MG63 (cell line): Measurements from ENCODE around the gene GEMIN2. TPM values are rescaled to one million over a fixed set of nuclear protein-coding genes. Genes with fewer than 3 reads are reported as not detected.
"Not testable (repeated sequence)": the region's sequence is repeated elsewhere in the genome, so short reads cannot be mapped to it uniquely, and the experiment has no call there.

Source experiments
- DNase-seq: peaks from one replicate; pipeline ENCODE4 v3.0.0-alpha.2; 2020
- H3K27me3 ChIP-seq: fragments of 250-450 bp; sonication (Bioruptor Pico); 2 replicates; pipeline ENCODE4 v1.5.1; 2020; ENCODE audit warnings: mild to moderate bottlenecking, moderate library complexity
- H3K36me3 ChIP-seq: fragments of 250-450 bp; sonication (Bioruptor Pico); 2 replicates; pipeline ENCODE4 v1.5.1; 2020; ENCODE audit warnings: mild to moderate bottlenecking, moderate library complexity
- H3K4me3 ChIP-seq: fragments of 250-450 bp; sonication (Bioruptor Pico); 2 replicates; pipeline ENCODE4 v1.5.1; 2020; ENCODE audit warnings: mild to moderate bottlenecking, moderate library complexity
- H3K9me3 ChIP-seq: fragments of 250-450 bp; sonication (Bioruptor Pico); 2 replicates; pipeline ENCODE4 v1.5.1; 2020; ENCODE audit warnings: mild to moderate bottlenecking, moderate library complexity
- total RNA-seq: library from RNA; depleted of rRNA; stranded (reverse); fragments of >200 nt; shearing (Covaris generic); gene quantifications from 2 replicates; pipeline ENCODE4 v1.2.3, GENCODE V29; 2014; ENCODE audit warnings: low replicate concordance; rRNA removed

GEMIN2 gene
- total RNA-seq, 1 experiment from 2014 or later, result 33.7 TPM

- not testable (repeated sequence) for H3K4me3 ChIP-seq, H3K9me3 ChIP-seq, H3K27me3 ChIP-seq, DNase-seq
- H3K36me3 ChIP-seq, result peaks cover 65% of the 10 kb centered on the region
Observed at GRCh38 chr14:39183685-39184003, 69.5 kb downstream of the GEMIN2 start.

- Histone ChIP-seq H3K9me3 (no peaks in the 10 kb centered on the region), H3K4me3 (no peak overlapping the region), H3K27me3 (no peaks in the 10 kb centered on the region), H3K36me3 (peaks cover 54% of the 10 kb centered on the region)
- no peak for DNase-seq
Observed at GRCh38 chr14:39184628-39185255, 70.6 kb downstream of the GEMIN2 start.

- Histone ChIP-seq H3K36me3 (peaks cover 48% of the 10 kb centered on the region), H3K9me3 (no peaks in the 10 kb centered on the region), H3K27me3 (no peaks in the 10 kb centered on the region), H3K4me3 (no peak overlapping the region)
- DNase-seq, result no peak
Observed at GRCh38 chr14:39185256-39186049, 71.3 kb downstream of the GEMIN2 start.

Other genes starting within 250 kb of the GEMIN2 start
- gene SEC23A, start 11.1 kb upstream of the GEMIN2 start, total RNA-seq, result 86.8 and 125 TPM in 2 replicates
- 6.4 and 8.9 TPM in 2 replicates for gene TRAPPC6B, start 56.0 kb downstream of the GEMIN2 start, total RNA-seq
- 8.2 and 22.9 TPM in 2 replicates for gene PNN, start 60.9 kb downstream of the GEMIN2 start, total RNA-seq
- 6.3 and 8.6 TPM in 2 replicates for gene MIA2, start 119.6 kb downstream of the GEMIN2 start, total RNA-seq